ENCODE results near the gene MED22.
A peak's percentile ranks its signal among the peaks of the same experiment; 100 is the strongest.
"Not testable (repeated sequence)": the region's sequence is repeated elsewhere in the genome, so short reads cannot be mapped to it uniquely, and the experiment has no call there.

MED22 gene

DNA sequence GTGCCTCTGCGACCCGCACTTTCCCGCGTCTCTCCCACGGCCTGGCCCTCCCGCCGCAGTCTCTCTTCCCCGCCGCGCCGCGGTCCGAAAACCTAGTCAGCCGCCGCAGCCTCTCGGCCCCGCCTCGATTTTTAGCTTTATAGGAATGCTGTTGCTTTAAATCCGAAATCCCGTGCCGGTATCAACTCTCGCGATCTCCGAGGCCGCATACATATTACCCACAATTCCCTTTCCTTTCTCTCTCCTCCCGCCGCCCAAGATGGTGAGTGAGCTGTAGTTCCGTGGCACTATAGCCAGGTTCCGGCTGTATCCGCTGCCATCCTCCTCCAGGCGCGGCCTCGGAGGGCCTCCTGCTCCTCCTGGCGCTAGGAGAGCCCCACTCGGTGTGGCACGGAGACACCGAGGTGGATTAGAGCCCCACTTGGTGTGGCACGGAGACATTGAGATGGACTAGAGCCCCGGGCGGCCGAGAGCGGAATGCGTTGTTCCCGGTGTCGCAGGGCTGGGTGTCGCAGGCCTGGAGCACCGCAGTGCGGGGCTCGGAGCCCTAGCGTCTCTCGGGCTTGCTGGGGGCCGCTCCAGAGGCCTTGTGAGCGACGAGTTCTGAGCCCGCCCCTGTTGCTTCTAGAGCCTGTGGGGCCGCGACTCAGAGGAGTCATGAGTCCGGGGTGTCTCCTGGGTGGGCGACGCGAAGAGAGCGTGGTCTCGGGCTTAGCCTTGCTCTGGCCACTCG lies at the start of gene MED22, which contains the start of gene RPL7A:
MED22 (minus strand) TSS at position 147 of the 733 bp plus-strand sequence. CDS start 1,469 bp downstream, outside the sequence.
RPL7A (plus strand) TSS at position 234 of the 733 bp plus-strand sequence; CDS start at position 260, 26 bp downstream.
- Histone ChIP-seq H3K4me1 (ENCODE audit: control insufficient read depth in 2 of 2, insufficient read depth in 2 of 2, low read length in 2 of 2) (peaks cover 18 to 20% of the 10 kb centered on the region in 2 donors), H3K36me3 (ENCODE audit: control insufficient read depth in 2 of 2, insufficient read depth in 2 of 2, low read length in 2 of 2) (peaks cover 61 to 67% of the 10 kb centered on the region in 2 donors), H3K9ac (ENCODE audit: low read depth in 1 of 2, low read length in 2 of 2) (peak within 1 kb of the TSS; percentile 84 to 98), H3K27ac (ENCODE audit: low read depth in 2 of 2, low read length in 2 of 2) (peak within 1 kb of the TSS; percentile 86 to 88), H3K4me3 (ENCODE audit: low read length in 2 of 2) (peak within 1 kb of the TSS; percentile 89 to 95), H3K27me3 (ENCODE audit: control insufficient read depth in 2 of 2, insufficient read depth in 2 of 2, low read length in 2 of 2) (no peaks in the 10 kb centered on the region), H3K9me3 (ENCODE audit: control insufficient read depth in 2 of 2, low read length in 2 of 2) (no peaks in the 10 kb centered on the region)

DNA sequence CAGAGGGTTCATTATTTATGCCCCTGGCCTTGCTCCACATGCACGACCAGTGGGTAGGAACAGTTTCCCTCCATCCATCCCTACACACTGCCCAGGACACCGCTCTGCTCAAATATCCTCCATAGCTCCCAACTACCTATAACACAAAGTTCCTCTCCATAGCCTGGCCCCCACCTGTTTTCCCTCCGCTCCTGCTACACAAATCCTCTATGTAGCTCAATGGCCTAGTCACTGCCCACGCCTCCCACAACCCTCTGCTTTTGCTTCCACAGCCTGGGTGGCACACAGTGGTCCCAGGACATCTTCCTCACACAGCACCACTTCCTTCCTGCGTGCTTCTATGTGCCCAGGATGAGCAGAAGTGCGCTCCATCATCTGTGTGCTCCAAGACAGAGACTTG lies 49.4 kb upstream of the MED22 start:
- no peaks in the 10 kb centered on the region for H3K4me1 ChIP-seq (ENCODE audit: control insufficient read depth in 2 of 2, insufficient read depth in 2 of 2, low read length in 2 of 2)
- H3K9me3 ChIP-seq (ENCODE audit: control insufficient read depth in 2 of 2, low read length in 2 of 2), result no peaks in the 10 kb centered on the region
- peaks cover 5 to 13% of the 10 kb centered on the region in 2 donors for H3K27me3 ChIP-seq (ENCODE audit: control insufficient read depth in 2 of 2, insufficient read depth in 2 of 2, low read length in 2 of 2)
- H3K4me3 ChIP-seq (ENCODE audit: low read length in 2 of 2), result no peak overlapping the region
- no peaks in the 10 kb centered on the region for H3K36me3 ChIP-seq (ENCODE audit: control insufficient read depth in 2 of 2, insufficient read depth in 2 of 2, low read length in 2 of 2)
- H3K27ac ChIP-seq (ENCODE audit: low read depth in 2 of 2, low read length in 2 of 2), result no peak overlapping the region
- no peak overlapping the region for H3K9ac ChIP-seq (ENCODE audit: low read depth in 1 of 2, low read length in 2 of 2)

DNA sequence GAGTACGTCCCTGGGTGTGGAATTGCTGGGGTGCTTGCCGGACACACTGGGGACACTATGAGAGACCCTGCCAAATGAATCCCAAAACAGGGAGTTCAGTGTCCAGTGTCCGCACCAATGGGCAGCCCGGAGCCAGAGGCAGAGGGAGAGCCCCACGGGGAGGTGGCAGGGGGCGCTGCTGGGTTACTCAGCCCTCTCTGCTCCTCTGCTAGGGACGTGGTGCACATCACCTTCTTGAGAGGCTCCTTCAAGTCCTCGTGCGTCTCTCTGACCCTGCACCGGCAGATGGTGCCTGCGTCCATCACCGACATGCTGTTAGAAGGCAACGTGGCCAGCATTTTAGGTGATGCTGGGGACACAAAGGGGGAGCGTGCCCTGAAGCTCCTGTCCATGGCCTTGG lies 49.0 kb upstream of the MED22 start:
- no peaks in the 10 kb centered on the region for H3K9me3 ChIP-seq (ENCODE audit: control insufficient read depth in 2 of 2, low read length in 2 of 2)
- H3K27me3 ChIP-seq (ENCODE audit: control insufficient read depth in 2 of 2, insufficient read depth in 2 of 2, low read length in 2 of 2), result peaks cover 5 to 13% of the 10 kb centered on the region in 2 donors
- H3K4me3 ChIP-seq (ENCODE audit: low read length in 2 of 2), result no peak overlapping the region
- no peak overlapping the region for H3K9ac ChIP-seq (ENCODE audit: low read depth in 1 of 2, low read length in 2 of 2)
- no peaks in the 10 kb centered on the region for H3K36me3 ChIP-seq (ENCODE audit: control insufficient read depth in 2 of 2, insufficient read depth in 2 of 2, low read length in 2 of 2)
- no peaks in the 10 kb centered on the region for H3K4me1 ChIP-seq (ENCODE audit: control insufficient read depth in 2 of 2, insufficient read depth in 2 of 2, low read length in 2 of 2)
- H3K27ac ChIP-seq (ENCODE audit: low read depth in 2 of 2, low read length in 2 of 2), result no peak overlapping the region

DNA sequence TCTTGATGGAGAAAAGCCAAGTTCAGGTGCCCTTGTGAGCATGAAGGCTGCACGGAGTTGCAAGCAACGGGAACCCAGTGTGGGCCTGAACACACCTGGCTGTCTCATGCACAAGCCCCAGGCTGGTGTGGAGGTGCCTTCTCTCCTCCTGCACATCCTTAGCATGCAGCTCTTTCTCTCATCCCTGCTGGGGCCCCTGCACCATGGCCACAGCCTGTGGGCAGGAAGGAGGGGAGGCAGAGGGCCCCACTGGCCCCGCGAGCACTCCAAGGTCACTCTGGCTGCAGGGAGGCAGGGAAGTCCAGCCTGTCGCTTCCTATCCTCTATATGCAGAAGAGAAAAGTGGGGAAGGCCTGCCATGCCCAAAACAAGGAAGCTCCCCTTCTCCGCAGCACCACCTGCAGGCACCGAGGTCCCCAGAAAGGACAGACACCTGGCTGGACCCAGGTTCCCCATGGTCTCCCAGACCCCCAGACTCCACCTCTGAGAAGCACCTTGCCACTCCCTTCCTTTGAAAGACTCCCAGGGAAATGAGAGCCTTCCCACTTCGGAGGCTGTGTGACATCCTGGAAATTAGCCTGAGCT lies 46.8 kb upstream of the MED22 start:
- H3K4me3 ChIP-seq (ENCODE audit: low read length in 2 of 2), result no peak overlapping the region
- peaks cover 5 to 13% of the 10 kb centered on the region in 2 donors for H3K27me3 ChIP-seq (ENCODE audit: control insufficient read depth in 2 of 2, insufficient read depth in 2 of 2, low read length in 2 of 2)

DNA sequence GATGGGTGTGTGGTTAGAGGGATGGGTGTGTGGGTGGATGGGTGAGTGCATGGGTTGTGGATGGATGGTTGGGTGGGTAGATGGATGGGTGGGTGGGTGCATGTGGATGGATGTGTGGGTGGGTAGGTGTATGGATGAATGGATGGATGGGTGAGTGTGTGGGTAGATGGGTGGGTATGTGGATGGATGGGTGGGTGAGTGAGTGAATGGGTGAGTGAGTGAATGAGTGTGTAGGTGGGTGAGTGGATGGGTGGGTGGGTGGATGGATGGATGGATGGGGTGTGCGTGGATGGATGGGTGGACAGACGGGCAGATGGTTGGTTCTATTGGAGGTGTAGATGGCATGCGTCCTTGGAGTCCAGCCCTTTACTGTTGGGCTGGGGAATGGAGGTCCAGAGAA lies 45.5 kb upstream of the MED22 start:
- no peak overlapping the region for H3K4me3 ChIP-seq (ENCODE audit: low read length in 2 of 2)
- no peak overlapping the region for H3K27ac ChIP-seq (ENCODE audit: low read depth in 2 of 2, low read length in 2 of 2)
- H3K4me1 ChIP-seq (ENCODE audit: control insufficient read depth in 2 of 2, insufficient read depth in 2 of 2, low read length in 2 of 2), result no peaks in the 10 kb centered on the region
- H3K36me3 ChIP-seq (ENCODE audit: control insufficient read depth in 2 of 2, insufficient read depth in 2 of 2, low read length in 2 of 2), result no peaks in the 10 kb centered on the region
- no peak overlapping the region for H3K9ac ChIP-seq (ENCODE audit: low read depth in 1 of 2, low read length in 2 of 2)
- H3K27me3 ChIP-seq (ENCODE audit: control insufficient read depth in 2 of 2, insufficient read depth in 2 of 2, low read length in 2 of 2), result peaks cover 5 to 13% of the 10 kb centered on the region in 2 donors
- H3K9me3 ChIP-seq (ENCODE audit: control insufficient read depth in 2 of 2, low read length in 2 of 2), result no peaks in the 10 kb centered on the region

More for the DNA sequence above, 46.8 kb upstream of the MED22 start:
- Histone ChIP-seq H3K27ac (ENCODE audit: low read depth in 2 of 2, low read length in 2 of 2) (no peak overlapping the region), H3K4me1 (ENCODE audit: control insufficient read depth in 2 of 2, insufficient read depth in 2 of 2, low read length in 2 of 2) (no peaks in the 10 kb centered on the region), H3K36me3 (ENCODE audit: control insufficient read depth in 2 of 2, insufficient read depth in 2 of 2, low read length in 2 of 2) (no peaks in the 10 kb centered on the region), H3K9me3 (ENCODE audit: control insufficient read depth in 2 of 2, low read length in 2 of 2) (no peaks in the 10 kb centered on the region), H3K9ac (ENCODE audit: low read depth in 1 of 2, low read length in 2 of 2) (no peak overlapping the region)

DNA sequence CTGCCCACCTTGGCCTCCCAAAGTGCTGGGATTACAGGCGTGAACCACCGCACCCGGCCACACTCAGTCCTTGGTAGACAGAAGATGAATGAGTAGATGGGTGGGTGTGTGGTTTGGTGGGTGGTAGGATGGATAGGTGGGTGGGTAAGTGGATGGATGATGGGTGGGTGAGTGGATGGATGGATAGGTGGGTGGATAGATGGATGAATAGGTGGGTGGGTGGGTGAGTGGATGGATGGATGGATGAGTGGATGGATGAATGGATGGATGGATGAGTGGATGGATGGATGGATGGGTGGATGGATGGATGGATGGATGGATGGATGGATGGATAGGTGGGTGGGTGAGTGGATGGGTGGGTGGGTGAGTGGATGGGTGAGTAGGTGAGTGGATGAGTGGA lies 44.4 kb upstream of the MED22 start:
- H3K27ac ChIP-seq (ENCODE audit: low read depth in 2 of 2, low read length in 2 of 2); H3K4me1 ChIP-seq (ENCODE audit: control insufficient read depth in 2 of 2, insufficient read depth in 2 of 2, low read length in 2 of 2); H3K9me3 ChIP-seq (ENCODE audit: control insufficient read depth in 2 of 2, low read length in 2 of 2); H3K9ac ChIP-seq (ENCODE audit: low read depth in 1 of 2, low read length in 2 of 2); H3K27me3 ChIP-seq (ENCODE audit: control insufficient read depth in 2 of 2, insufficient read depth in 2 of 2, low read length in 2 of 2); H3K4me3 ChIP-seq (ENCODE audit: low read length in 2 of 2); H3K36me3 ChIP-seq (ENCODE audit: control insufficient read depth in 2 of 2, insufficient read depth in 2 of 2, low read length in 2 of 2): not testable (repeated sequence)

DNA sequence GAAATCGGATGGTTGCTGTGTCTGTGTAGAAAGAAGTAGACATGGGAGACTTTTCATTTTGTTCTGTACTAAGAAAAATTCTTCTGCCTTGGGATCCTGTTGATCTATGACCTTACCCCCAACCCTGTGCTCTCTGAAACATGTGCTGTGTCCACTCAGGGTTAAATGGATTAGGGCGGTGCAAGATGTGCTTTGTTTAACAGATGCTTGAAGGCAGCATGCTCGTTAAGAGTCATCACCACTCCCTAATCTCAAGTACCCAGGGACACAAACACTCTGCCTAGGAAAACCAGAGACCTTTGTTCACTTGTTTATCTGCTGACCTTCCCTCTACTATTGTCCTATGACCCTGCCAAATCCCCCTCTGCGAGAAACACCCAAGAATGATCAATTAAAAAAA lies 43.5 kb upstream of the MED22 start:
- not testable (repeated sequence) for H3K27me3 ChIP-seq (ENCODE audit: control insufficient read depth in 2 of 2, insufficient read depth in 2 of 2, low read length in 2 of 2); H3K4me3 ChIP-seq (ENCODE audit: low read length in 2 of 2); H3K27ac ChIP-seq (ENCODE audit: low read depth in 2 of 2, low read length in 2 of 2); H3K4me1 ChIP-seq (ENCODE audit: control insufficient read depth in 2 of 2, insufficient read depth in 2 of 2, low read length in 2 of 2); H3K9me3 ChIP-seq (ENCODE audit: control insufficient read depth in 2 of 2, low read length in 2 of 2); H3K9ac ChIP-seq (ENCODE audit: low read depth in 1 of 2, low read length in 2 of 2); H3K36me3 ChIP-seq (ENCODE audit: control insufficient read depth in 2 of 2, insufficient read depth in 2 of 2, low read length in 2 of 2)

DNA sequence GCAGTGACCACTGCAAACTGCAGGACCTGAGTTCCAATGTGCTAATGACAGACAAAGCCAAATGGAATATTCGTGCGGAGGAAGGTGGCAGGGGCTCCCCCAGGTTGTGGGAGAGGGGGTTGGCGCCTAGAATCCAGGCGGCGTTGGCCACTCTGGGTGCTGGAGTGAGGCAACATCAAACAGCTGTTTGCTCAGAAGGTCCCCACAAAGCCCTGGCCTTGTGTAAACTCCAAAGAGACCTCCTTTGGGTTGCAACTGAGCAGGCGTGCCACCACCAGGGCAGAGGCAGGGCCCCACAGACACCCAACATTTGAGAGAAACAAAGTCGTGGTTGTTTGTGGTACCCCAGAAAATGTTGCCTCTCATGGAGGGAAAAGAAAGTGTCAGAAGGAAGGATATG lies 42.8 kb upstream of the MED22 start:
- H3K4me1 ChIP-seq (ENCODE audit: control insufficient read depth in 2 of 2, insufficient read depth in 2 of 2, low read length in 2 of 2), result no peaks in the 10 kb centered on the region
- no peaks in the 10 kb centered on the region for H3K9me3 ChIP-seq (ENCODE audit: control insufficient read depth in 2 of 2, low read length in 2 of 2)
- no peaks in the 10 kb centered on the region for H3K36me3 ChIP-seq (ENCODE audit: control insufficient read depth in 2 of 2, insufficient read depth in 2 of 2, low read length in 2 of 2)
- H3K27me3 ChIP-seq (ENCODE audit: control insufficient read depth in 2 of 2, insufficient read depth in 2 of 2, low read length in 2 of 2), result peaks cover 0 to 5% of the 10 kb centered on the region in 2 donors
- no peak overlapping the region for H3K4me3 ChIP-seq (ENCODE audit: low read length in 2 of 2)
- H3K9ac ChIP-seq (ENCODE audit: low read depth in 1 of 2, low read length in 2 of 2), result no peak overlapping the region
- no peak overlapping the region for H3K27ac ChIP-seq (ENCODE audit: low read depth in 2 of 2, low read length in 2 of 2)

DNA sequence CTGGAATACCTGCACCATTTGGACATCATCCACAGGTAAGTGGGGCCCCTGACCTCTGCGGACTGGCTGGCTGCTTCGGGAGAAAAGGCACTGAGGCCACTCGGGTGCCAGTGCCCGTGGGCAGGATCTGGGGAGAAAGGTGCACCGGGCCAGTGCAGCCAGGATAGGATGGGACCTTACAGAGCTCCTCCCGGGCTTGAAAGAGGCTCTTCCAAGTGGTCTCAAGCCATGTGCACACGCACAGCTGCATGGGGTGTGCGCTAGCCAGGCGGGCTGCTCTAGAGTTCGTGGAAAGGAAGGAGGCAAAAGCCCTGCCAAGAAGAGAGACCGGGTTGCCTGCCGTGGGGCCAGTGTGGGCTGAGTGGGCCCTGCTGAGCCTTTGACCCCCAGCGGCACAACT lies 41.6 kb upstream of the MED22 start:
- no peak overlapping the region for H3K4me3 ChIP-seq (ENCODE audit: low read length in 2 of 2)
- H3K4me1 ChIP-seq (ENCODE audit: control insufficient read depth in 2 of 2, insufficient read depth in 2 of 2, low read length in 2 of 2), result no peaks in the 10 kb centered on the region
- H3K9me3 ChIP-seq (ENCODE audit: control insufficient read depth in 2 of 2, low read length in 2 of 2), result no peaks in the 10 kb centered on the region
- peaks cover 0 to 1% of the 10 kb centered on the region in 2 donors for H3K27me3 ChIP-seq (ENCODE audit: control insufficient read depth in 2 of 2, insufficient read depth in 2 of 2, low read length in 2 of 2)
- H3K9ac ChIP-seq (ENCODE audit: low read depth in 1 of 2, low read length in 2 of 2), result no peak overlapping the region
- H3K36me3 ChIP-seq (ENCODE audit: control insufficient read depth in 2 of 2, insufficient read depth in 2 of 2, low read length in 2 of 2), result no peaks in the 10 kb centered on the region
- no peak overlapping the region for H3K27ac ChIP-seq (ENCODE audit: low read depth in 2 of 2, low read length in 2 of 2)

DNA sequence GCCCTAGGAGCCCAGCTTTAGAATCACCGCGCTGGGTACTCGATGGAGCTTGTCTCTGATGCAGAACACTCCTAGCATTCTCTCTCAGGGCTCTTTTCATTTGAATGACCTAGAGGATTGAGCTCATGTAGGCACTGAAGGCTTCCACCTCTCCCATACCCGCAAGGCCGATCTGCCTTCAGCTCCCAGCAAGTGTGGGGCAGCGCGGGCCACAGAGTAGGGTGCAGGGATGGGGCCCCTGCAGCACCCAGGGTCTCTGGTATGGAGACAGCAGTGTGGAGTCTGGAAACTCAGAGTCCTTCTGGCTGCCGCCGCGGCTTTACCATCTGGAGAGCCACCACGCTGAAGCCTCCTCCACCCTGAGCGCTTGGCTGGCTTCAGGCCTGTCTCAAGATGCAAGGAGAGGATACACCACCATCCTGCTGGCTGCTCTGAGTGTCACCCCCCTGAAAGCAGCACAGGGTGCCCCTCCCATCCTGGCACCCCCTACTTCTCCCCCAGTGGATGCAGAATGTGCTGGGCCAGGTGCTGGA lies 41.2 kb upstream of the MED22 start:
- H3K4me3 ChIP-seq (ENCODE audit: low read length in 2 of 2), result no peak overlapping the region
- H3K4me1 ChIP-seq (ENCODE audit: control insufficient read depth in 2 of 2, insufficient read depth in 2 of 2, low read length in 2 of 2), result no peaks in the 10 kb centered on the region
- H3K27me3 ChIP-seq (ENCODE audit: control insufficient read depth in 2 of 2, insufficient read depth in 2 of 2, low read length in 2 of 2), result no peaks in the 10 kb centered on the region
- H3K27ac ChIP-seq (ENCODE audit: low read depth in 2 of 2, low read length in 2 of 2), result no peak overlapping the region
- no peaks in the 10 kb centered on the region for H3K36me3 ChIP-seq (ENCODE audit: control insufficient read depth in 2 of 2, insufficient read depth in 2 of 2, low read length in 2 of 2)
- H3K9me3 ChIP-seq (ENCODE audit: control insufficient read depth in 2 of 2, low read length in 2 of 2), result no peaks in the 10 kb centered on the region
- H3K9ac ChIP-seq (ENCODE audit: low read depth in 1 of 2, low read length in 2 of 2), result no peak overlapping the region
